Measurements from ENCODE around the gene PLEKHA7.

The PLEKHA7 gene

DNA sequence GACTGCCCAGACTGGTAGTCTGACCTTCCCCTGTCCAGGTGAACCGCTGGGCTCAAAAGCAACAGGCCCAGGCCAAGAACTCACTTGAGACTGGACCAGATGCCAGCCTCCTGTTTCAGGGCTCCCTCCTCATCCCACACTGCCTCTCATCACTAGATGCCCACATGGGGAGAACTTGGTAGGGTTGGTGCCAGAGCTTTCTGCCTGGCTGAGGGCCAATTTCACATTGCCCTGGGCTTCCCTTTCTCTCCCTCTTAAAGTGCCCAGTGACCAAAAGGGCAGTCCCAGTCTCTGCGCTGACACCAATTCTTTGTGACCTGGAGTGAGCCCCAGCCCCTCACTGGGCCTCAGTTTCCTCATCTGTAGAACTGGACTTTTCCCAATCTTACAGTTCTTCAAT, 234.1 kb downstream of the PLEKHA7 start (continued):
- TF ChIP-seq GLIS3 (CRISPR knock-in tag; IDR thresholded peaks at IDR 0.05): no peak
- no peak for TF ChIP-seq ZNF70 (CRISPR knock-in tag; IDR thresholded peaks at IDR 0.05)

- peak; percentile 23; the same call in 2 of the 3 replicates for ATAC-seq
- no peak for TF ChIP-seq TCF4 (CRISPR knock-in tag; IDR thresholded peaks at IDR 0.05; ENCODE audit: borderline replicate concordance)
- no peak for TF ChIP-seq TOX (CRISPR knock-in tag; IDR thresholded peaks at IDR 0.05; ENCODE audit: borderline replicate concordance)
- no peak for TF ChIP-seq SNAI2 (CRISPR knock-in tag; IDR thresholded peaks at IDR 0.05)
- TF ChIP-seq PPARA (CRISPR knock-in tag; IDR thresholded peaks at IDR 0.05; ENCODE audit: borderline replicate concordance): no peak
- TF ChIP-seq ZNF565 (CRISPR knock-in tag; conservative IDR thresholded peaks at IDR 0.05; ENCODE audit: low read depth): no peak
- no peak for TF ChIP-seq CSRNP3 (CRISPR knock-in tag; IDR thresholded peaks at IDR 0.05)
- no peak for TF ChIP-seq ZNF70 (CRISPR knock-in tag; IDR thresholded peaks at IDR 0.05)
- TF ChIP-seq ISL1 (CRISPR knock-in tag; IDR thresholded peaks at IDR 0.05): no peak
- TF ChIP-seq, protein P1, sequence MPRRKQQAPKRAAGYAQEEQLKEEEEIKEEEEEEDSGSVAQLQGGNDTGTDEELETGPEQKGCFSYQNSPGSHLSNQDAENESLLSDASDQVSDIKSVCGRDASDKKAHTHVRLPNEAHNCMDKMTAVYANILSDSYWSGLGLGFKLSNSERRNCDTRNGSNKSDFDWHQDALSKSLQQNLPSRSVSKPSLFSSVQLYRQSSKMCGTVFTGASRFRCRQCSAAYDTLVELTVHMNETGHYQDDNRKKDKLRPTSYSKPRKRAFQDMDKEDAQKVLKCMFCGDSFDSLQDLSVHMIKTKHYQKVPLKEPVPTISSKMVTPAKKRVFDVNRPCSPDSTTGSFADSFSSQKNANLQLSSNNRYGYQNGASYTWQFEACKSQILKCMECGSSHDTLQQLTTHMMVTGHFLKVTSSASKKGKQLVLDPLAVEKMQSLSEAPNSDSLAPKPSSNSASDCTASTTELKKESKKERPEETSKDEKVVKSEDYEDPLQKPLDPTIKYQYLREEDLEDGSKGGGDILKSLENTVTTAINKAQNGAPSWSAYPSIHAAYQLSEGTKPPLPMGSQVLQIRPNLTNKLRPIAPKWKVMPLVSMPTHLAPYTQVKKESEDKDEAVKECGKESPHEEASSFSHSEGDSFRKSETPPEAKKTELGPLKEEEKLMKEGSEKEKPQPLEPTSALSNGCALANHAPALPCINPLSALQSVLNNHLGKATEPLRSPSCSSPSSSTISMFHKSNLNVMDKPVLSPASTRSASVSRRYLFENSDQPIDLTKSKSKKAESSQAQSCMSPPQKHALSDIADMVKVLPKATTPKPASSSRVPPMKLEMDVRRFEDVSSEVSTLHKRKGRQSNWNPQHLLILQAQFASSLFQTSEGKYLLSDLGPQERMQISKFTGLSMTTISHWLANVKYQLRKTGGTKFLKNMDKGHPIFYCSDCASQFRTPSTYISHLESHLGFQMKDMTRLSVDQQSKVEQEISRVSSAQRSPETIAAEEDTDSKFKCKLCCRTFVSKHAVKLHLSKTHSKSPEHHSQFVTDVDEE (CRISPR knock-in tag; IDR thresholded peaks at IDR 0.05): no peak
- no peak for TF ChIP-seq POU6F1 (CRISPR knock-in tag; IDR thresholded peaks at IDR 0.05; ENCODE audit: borderline replicate concordance, low read depth)
- TF ChIP-seq ZFP3 (CRISPR knock-in tag; IDR thresholded peaks at IDR 0.05): no peak
- no peak for TF ChIP-seq ZNF8 (CRISPR knock-in tag; IDR thresholded peaks at IDR 0.05)
- no peak for TF ChIP-seq RARB (CRISPR knock-in tag; IDR thresholded peaks at IDR 0.05)
- no peak for TF ChIP-seq ZFP30 (CRISPR knock-in tag; IDR thresholded peaks at IDR 0.05)
- TF ChIP-seq ESRRG (CRISPR knock-in tag; IDR thresholded peaks at IDR 0.05): no peak
- no peak for TF ChIP-seq ARNTL (CRISPR knock-in tag; IDR thresholded peaks at IDR 0.05; ENCODE audit: borderline replicate concordance, low read depth)
- TF ChIP-seq OSR1 (CRISPR knock-in tag; IDR thresholded peaks at IDR 0.05): no peak
- no peak for TF ChIP-seq CSDC2 (CRISPR knock-in tag; IDR thresholded peaks at IDR 0.05)
Observed at GRCh38 chr11:16779436-16779835, 234.8 kb downstream of the PLEKHA7 start.

DNA sequence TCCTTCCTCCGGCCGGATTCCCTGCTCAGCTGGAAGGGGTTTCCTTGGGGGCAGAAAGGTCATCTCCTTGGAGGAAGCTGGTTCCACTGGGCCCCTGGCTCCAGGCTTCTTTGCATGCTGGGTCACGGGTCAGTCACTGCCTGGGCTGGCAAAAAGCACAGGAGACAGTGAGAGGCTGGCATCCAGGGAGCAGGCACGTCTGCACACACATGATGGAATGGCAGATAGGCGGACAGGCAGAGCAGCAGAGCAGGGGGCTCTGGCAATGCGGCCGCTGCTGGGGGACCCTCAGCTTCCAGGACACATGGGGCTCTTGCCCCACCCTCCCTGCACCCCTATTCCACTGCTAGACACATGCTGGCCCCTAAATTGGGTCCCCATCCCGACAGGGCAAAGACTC, 235.3 kb downstream of the PLEKHA7 start:
- TF ChIP-seq RARB (CRISPR knock-in tag; IDR thresholded peaks at IDR 0.05) (no peak), ZNF8 (CRISPR knock-in tag; IDR thresholded peaks at IDR 0.05) (no peak)
- ATAC-seq: no peak

- no peak for ATAC-seq
- TF ChIP-seq ESRRG (CRISPR knock-in tag; IDR thresholded peaks at IDR 0.05) (no peak), ZNF565 (CRISPR knock-in tag; conservative IDR thresholded peaks at IDR 0.05; ENCODE audit: low read depth) (no peak), OSR1 (CRISPR knock-in tag; IDR thresholded peaks at IDR 0.05) (no peak), TCF4 (CRISPR knock-in tag; IDR thresholded peaks at IDR 0.05; ENCODE audit: borderline replicate concordance) (no peak), CSRNP3 (CRISPR knock-in tag; IDR thresholded peaks at IDR 0.05) (no peak), PPARA (CRISPR knock-in tag; IDR thresholded peaks at IDR 0.05; ENCODE audit: borderline replicate concordance) (no peak), ZNF70 (CRISPR knock-in tag; IDR thresholded peaks at IDR 0.05) (no peak), CREB5 (CRISPR knock-in tag; IDR thresholded peaks at IDR 0.05; ENCODE audit: low read depth) (no peak), TOX (CRISPR knock-in tag; IDR thresholded peaks at IDR 0.05; ENCODE audit: borderline replicate concordance) (no peak), ISL1 (CRISPR knock-in tag; IDR thresholded peaks at IDR 0.05) (no peak), RARB (CRISPR knock-in tag; IDR thresholded peaks at IDR 0.05) (no peak), ZNF8 (CRISPR knock-in tag; IDR thresholded peaks at IDR 0.05) (no peak)
- TF ChIP-seq, protein P1 (CRISPR knock-in tag; IDR thresholded peaks at IDR 0.05): no peak
Observed at GRCh38 chr11:16778286-16778685, 235.9 kb downstream of the PLEKHA7 start.

Data from SK-N-SH treated with all-trans-retinoic acid at 6 μM for 48 hours (cell line).